GM23338 (cell line): Measurements from ENCODE around the gene TXNDC2. TPM values are rescaled to one million over a fixed set of nuclear protein-coding genes. Genes with fewer than 3 reads are reported as not detected.
"Not testable (repeated sequence)": the region's sequence is repeated elsewhere in the genome, so short reads cannot be mapped to it uniquely, and the experiment has no call there.

Experiments used
- ATAC-seq: fragments of 200-7000 bp; cut with Tn5 transposase; 3 replicates; pipeline ENCODE4 v1.9.1; 2020
- DNase-seq: peaks from one replicate; pipeline ENCODE4 v3.0.0-alpha.2; 2015; ENCODE audit warnings: low spot score
- H2AFZ ChIP-seq: fragments of 200-600 bp; sonication (generic); 2 replicates; pipeline ENCODE4 v1.8.0; 2016; ENCODE audit warnings: antibody characterized with exemption, mild to moderate bottlenecking, moderate library complexity
- H3F3A ChIP-seq: fragments of 200-600 bp; sonication (generic); replicated peaks from 2 replicates; pipeline ENCODE4 v1.8.0; 2017; ENCODE audit warnings: antibody characterized with exemption, mixed run types, low read depth
- H3K27ac ChIP-seq: fragments of 200-600 bp; sonication (generic); 2 replicates; pipeline ENCODE4 v1.6.1; 2016; ENCODE audit warnings: low read depth
- H3K27me3 ChIP-seq: fragments of 200-600 bp; sonication (generic); 2 replicates; pipeline ENCODE4 v1.8.0; 2016; ENCODE audit warnings: mild to moderate bottlenecking, mixed run types, moderate library complexity; ENCODE audit not compliant: insufficient read depth
- H3K36me3 ChIP-seq: fragments of 200-600 bp; sonication (generic); 2 replicates; pipeline ENCODE4 v1.8.0; 2016; ENCODE audit warnings: mild to moderate bottlenecking; ENCODE audit not compliant: insufficient read depth
- H3K4me1 ChIP-seq: fragments of 200-600 bp; sonication (generic); 2 replicates; pipeline ENCODE4 v1.8.0; 2016; ENCODE audit warnings: mild to moderate bottlenecking, moderate library complexity; ENCODE audit not compliant: insufficient read depth
- H3K4me2 ChIP-seq: fragments of 200-600 bp; sonication (generic); 2 replicates; pipeline ENCODE4 v1.7.1; 2017; ENCODE audit warnings: mixed run types
- H3K4me3 ChIP-seq: fragments of 200-600 bp; sonication (generic); 2 replicates; pipeline ENCODE4 v1.6.1; 2016; ENCODE audit warnings: mixed run types
- H3K79me2 ChIP-seq: fragments of 200-600 bp; sonication (generic); replicated peaks from 2 replicates; pipeline ENCODE4 v1.8.0; 2017; ENCODE audit warnings: mild to moderate bottlenecking; ENCODE audit not compliant: insufficient read depth
- H3K9me2 ChIP-seq: fragments of 200-600 bp; sonication (generic); 2 replicates; pipeline ENCODE4 v1.8.0; 2017; ENCODE audit not compliant: insufficient read depth
- H4K20me1 ChIP-seq: fragments of 200-600 bp; sonication (generic); replicated peaks from 2 replicates; pipeline ENCODE4 v1.8.0; 2017; ENCODE audit warnings: mild to moderate bottlenecking; ENCODE audit not compliant: insufficient read depth
- H3K27ac Mint-ChIP-seq: 2 replicates; pipeline ENCODE4 v1.8.0; 2020; ENCODE audit warnings: inconsistent platforms, mild to moderate bottlenecking, moderate library complexity, mixed read lengths
- H3K27me3 Mint-ChIP-seq: 3 replicates; pipeline ENCODE4 v1.8.0; 2022; ENCODE audit warnings: low read depth, mild to moderate bottlenecking, moderate library complexity, mixed read lengths, inconsistent platforms; ENCODE audit not compliant: insufficient read depth, poor library complexity
- H3K36me3 Mint-ChIP-seq: 3 replicates; pipeline ENCODE4 v1.8.0; 2021; ENCODE audit warnings: low read depth, mild to moderate bottlenecking, inconsistent platforms, moderate library complexity, mixed read lengths
- H3K4me1 Mint-ChIP-seq: 3 replicates; pipeline ENCODE4 v1.8.0; 2020; ENCODE audit warnings: mild to moderate bottlenecking, inconsistent platforms, mixed read lengths
- H3K4me3 Mint-ChIP-seq: 3 replicates; pipeline ENCODE4 v1.8.0; 2021; ENCODE audit warnings: moderate library complexity, mild to moderate bottlenecking, inconsistent platforms, mixed read lengths
- H3K9me3 Mint-ChIP-seq: 3 replicates; pipeline ENCODE4 v1.8.0; 2020; ENCODE audit warnings: moderate library complexity, mild to moderate bottlenecking, inconsistent platforms, mixed read lengths
- CREB1 ChIP-seq: fragments of 250-450 bp; sonication (Bioruptor Pico); IDR thresholded peaks from 2 replicates; pipeline ENCODE4 v1.5.0; 2020; ENCODE audit warnings: low read depth, mild to moderate bottlenecking, moderate library complexity
- EZH2 ChIP-seq: fragments of 200-600 bp; sonication (generic); IDR thresholded peaks from one replicate; pipeline ENCODE4 v1.8.0; 2017; ENCODE audit warnings: antibody characterized with exemption, mild to moderate bottlenecking, low read depth; ENCODE audit not compliant: unreplicated experiment
- EZH2phosphoT487 ChIP-seq: fragments of 200-600 bp; sonication (generic); IDR thresholded peaks from one replicate; pipeline ENCODE4 v1.8.1; 2018; ENCODE audit warnings: antibody characterized with exemption; ENCODE audit not compliant: unreplicated experiment
- JUNB ChIP-seq: IDR thresholded peaks from one replicate; pipeline ENCODE4 v1.6.1; 2016; ENCODE audit warnings: antibody characterized with exemption; ENCODE audit not compliant: unreplicated experiment
- NANOG ChIP-seq: IDR thresholded peaks from 2 replicates; pipeline ENCODE4 v1.6.1; 2016; ENCODE audit warnings: antibody characterized with exemption, borderline replicate concordance
- POLR2AphosphoS5 ChIP-seq: IDR thresholded peaks from 2 replicates; pipeline ENCODE4 v1.6.1; 2016; ENCODE audit warnings: antibody characterized with exemption, low read depth
- REST ChIP-seq: IDR thresholded peaks from one replicate; pipeline ENCODE4 v1.6.1; 2018; ENCODE audit warnings: antibody characterized with exemption; ENCODE audit not compliant: unreplicated experiment
- STAT1 ChIP-seq: IDR thresholded peaks from one replicate; pipeline ENCODE4 v1.6.1; 2016; ENCODE audit warnings: antibody characterized with exemption; ENCODE audit not compliant: unreplicated experiment
- ZNF114 ChIP-seq: fragments of 250-450 bp; sonication (Bioruptor Pico); IDR thresholded peaks from 2 replicates; pipeline ENCODE4 v1.5.0; 2020; ENCODE audit warnings: mild to moderate bottlenecking, moderate library complexity
- ZNF331 ChIP-seq: fragments of 250-450 bp; sonication (Bioruptor Pico); IDR thresholded peaks from 2 replicates; pipeline ENCODE4 v1.5.0; 2020; ENCODE audit warnings: low read depth, mild to moderate bottlenecking, moderate library complexity
- ZNF462 ChIP-seq: fragments of 250-450 bp; sonication (Bioruptor Pico); IDR thresholded peaks from 2 replicates; pipeline ENCODE4 v1.5.0; 2020; ENCODE audit warnings: mild to moderate bottlenecking, moderate library complexity
- polyA plus RNA-seq: library from polyadenylated mRNA; unstranded; fragments of >200 nt; fragmentation: Nextera tagmentation; extraction: Ambion mirVana; gene quantifications from 2 replicates; pipeline ENCODE4 v1.2.1, GENCODE V29; 2016
- total RNA-seq: library from RNA; depleted of rRNA; stranded (reverse); fragments of >200 nt; shearing (Covaris generic); gene quantifications from 2 replicates; pipeline ENCODE4 v1.2.3, GENCODE V29; 2014
- TF ChIP-seq, protein P1 (sequence below), 2 experiments: fragments of 200-600 bp in 1 of 2; sonication (generic) in 1 of 2; conservative IDR thresholded peaks; 2 replicates each; pipeline versions ENCODE4 v1.5.1 to v1.6.1; 2016 to 2017; ENCODE audit warnings: antibody characterized with exemption in 2 of 2, low read depth in 2 of 2, mild to moderate bottlenecking in 2 of 2, moderate library complexity in 1 of 2

The TXNDC2 gene
- total and polyA plus RNA-seq, 2 experiments from 2014 or later = 0.16 TPM; not detected in 1

GRCh38 chr18:9912285-9912684 lies 26.5 kb downstream of the TXNDC2 start:
- H3K27ac Mint-ChIP-seq = not testable (repeated sequence)

GRCh38 chr18:9913151-9913525 lies 27.4 kb downstream of the TXNDC2 start:
- H3K9me3 Mint-ChIP-seq = no peaks in the 10 kb centered on the region
- H3K4me1 Mint-ChIP-seq = peaks cover 18% of the 10 kb centered on the region
- no peak overlapping the region; the same call in 1 of the 2 replicates for H3K27ac Mint-ChIP-seq
- Histone ChIP-seq H3K4me3 (peak overlapping the region; percentile 84), H3K36me3 (no peaks in the 10 kb centered on the region), H3K27ac (no peak overlapping the region), H3K4me1 (peaks cover 35% of the 10 kb centered on the region), H3K27me3 (no peaks in the 10 kb centered on the region), H3K79me2 (peaks cover 35% of the 10 kb centered on the region), H3K4me2 (peak overlapping the region; percentile 85), H3F3A (no peaks in the 10 kb centered on the region), H4K20me1 (peaks cover 19% of the 10 kb centered on the region), H3K9me2 (no peaks in the 10 kb centered on the region), H2AFZ (peak overlapping the region; percentile 90)
- peak overlapping the region; percentile 83 for H3K4me3 Mint-ChIP-seq
- ATAC-seq (peak; percentile 8), DNase-seq (no peak)
- peaks cover 2% of the 10 kb centered on the region for H3K27me3 Mint-ChIP-seq
- peaks cover 3% of the 10 kb centered on the region; the same call in 1 of the 3 replicates for H3K36me3 Mint-ChIP-seq
- TF ChIP-seq POLR2AphosphoS5 = no peak
- TF ChIP-seq CREB1 = no peak
- TF ChIP-seq EZH2phosphoT487 = no peak
- TF ChIP-seq NANOG = no peak
- no peak for TF ChIP-seq ZNF114
- TF ChIP-seq REST = no peak
- TF ChIP-seq, protein P1, sequence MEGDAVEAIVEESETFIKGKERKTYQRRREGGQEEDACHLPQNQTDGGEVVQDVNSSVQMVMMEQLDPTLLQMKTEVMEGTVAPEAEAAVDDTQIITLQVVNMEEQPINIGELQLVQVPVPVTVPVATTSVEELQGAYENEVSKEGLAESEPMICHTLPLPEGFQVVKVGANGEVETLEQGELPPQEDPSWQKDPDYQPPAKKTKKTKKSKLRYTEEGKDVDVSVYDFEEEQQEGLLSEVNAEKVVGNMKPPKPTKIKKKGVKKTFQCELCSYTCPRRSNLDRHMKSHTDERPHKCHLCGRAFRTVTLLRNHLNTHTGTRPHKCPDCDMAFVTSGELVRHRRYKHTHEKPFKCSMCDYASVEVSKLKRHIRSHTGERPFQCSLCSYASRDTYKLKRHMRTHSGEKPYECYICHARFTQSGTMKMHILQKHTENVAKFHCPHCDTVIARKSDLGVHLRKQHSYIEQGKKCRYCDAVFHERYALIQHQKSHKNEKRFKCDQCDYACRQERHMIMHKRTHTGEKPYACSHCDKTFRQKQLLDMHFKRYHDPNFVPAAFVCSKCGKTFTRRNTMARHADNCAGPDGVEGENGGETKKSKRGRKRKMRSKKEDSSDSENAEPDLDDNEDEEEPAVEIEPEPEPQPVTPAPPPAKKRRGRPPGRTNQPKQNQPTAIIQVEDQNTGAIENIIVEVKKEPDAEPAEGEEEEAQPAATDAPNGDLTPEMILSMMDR (conservative IDR thresholded peaks at IDR 0.05; ENCODE audit: low read depth in 2 of 2) = no peak
- TF ChIP-seq STAT1 = no peak
- TF ChIP-seq ZNF462 (CRISPR knock-in tag) = no peak
- no peak for TF ChIP-seq JUNB
- TF ChIP-seq EZH2 = no peak
- no peak for TF ChIP-seq ZNF331 (CRISPR knock-in tag)

More at GRCh38 chr18:9912285-9912684, 26.5 kb downstream of the TXNDC2 start:
- ATAC-seq, DNase-seq, H3K4me3 ChIP-seq, H3K9me3 Mint-ChIP-seq, H3K9me2 ChIP-seq, H3K27me3 ChIP-seq, H3K27ac ChIP-seq, H2AFZ ChIP-seq, H3K36me3 ChIP-seq, H3K36me3 Mint-ChIP-seq, H3K27me3 Mint-ChIP-seq, H3K4me2 ChIP-seq, H3F3A ChIP-seq: not testable (repeated sequence)
- peaks cover 18% of the 10 kb centered on the region for H3K4me1 Mint-ChIP-seq
- Histone ChIP-seq H3K79me2 (peaks cover 27% of the 10 kb centered on the region), H4K20me1 (peaks cover 15% of the 10 kb centered on the region), H3K4me1 (peaks cover 26% of the 10 kb centered on the region)
- H3K4me3 Mint-ChIP-seq = peak overlapping the region; percentile 83; the same call in 2 of the 3 replicates
